Breast epithelium (tissue), 4 donors: ENCODE results near the gene DHRS13. TPM values are rescaled to one million over a fixed set of nuclear protein-coding genes. Genes with fewer than 3 reads are reported as not detected.

Experiments used
- DNase-seq, 2 donors: peaks; one replicate each; pipeline ENCODE4 v3.0.0-alpha.2; 2019; ENCODE audit warnings: low spot score in 2 of 2
- H3K27ac ChIP-seq, 2 donors: fragments of 200-600 bp; sonication (generic) in 1 of 2; one replicate each; pipeline ENCODE4 v1.5.1; 2016 to 2019; ENCODE audit warnings: mild to moderate bottlenecking in 1 of 2
- H3K27me3 ChIP-seq, 2 donors: fragments of 200-600 bp; sonication (generic) in 1 of 2; one replicate each; pipeline versions ENCODE4 v1.5.1 to v1.6.0; 2017 to 2019; ENCODE audit warnings: control low read depth in 1 of 2, mild to moderate bottlenecking in 1 of 2
- H3K36me3 ChIP-seq: fragments of 200-600 bp; one replicate; pipeline ENCODE4 v1.5.1; 2019
- H3K4me1 ChIP-seq, 2 donors: fragments of 200-600 bp; sonication (generic); one replicate each; pipeline ENCODE4 v1.5.1; 2016 to 2019; ENCODE audit warnings: control low read depth in 1 of 2
- H3K4me3 ChIP-seq, 3 donors: fragments of 200-600 bp; sonication (generic); 1 replicate in 2 of 3; 2 replicates in 1 of 3; pipeline ENCODE4 v1.5.1; 2016 to 2019; ENCODE audit warnings: mild to moderate bottlenecking in 3 of 3, moderate library complexity in 2 of 3
- H3K9me3 ChIP-seq, 2 donors: fragments of 200-600 bp; sonication (generic) in 1 of 2; one replicate each; pipeline ENCODE4 v1.5.1; 2016 to 2019; ENCODE audit warnings: control low read depth in 1 of 2
- POLR2A ChIP-seq: fragments of 450-650 bp; IDR thresholded peaks from one replicate; pipeline ENCODE4 v1.6.1; 2016; ENCODE audit warnings: antibody characterized with exemption, mild to moderate bottlenecking, moderate library complexity
- POLR2AphosphoS5 ChIP-seq, 3 donors: sonication (generic); formaldehyde crosslinking; IDR thresholded peaks; one replicate each; pipeline ENCODE4 v1.6.1; 2017; ENCODE audit warnings: antibody characterized with exemption in 3 of 3
- intact Hi-C: fragments of 100-400 bp; cut with DNase I; formaldehyde crosslinking; loops from one replicate; pipeline ENCODE4 v1.15.1; 2023; ENCODE audit warnings: low total_unique reads
- total RNA-seq, 3 donors: library from RNA; depleted of rRNA; stranded (reverse); fragments of >200 nt; gene quantifications; one replicate each; pipeline ENCODE4 v1.1.0, GENCODE V29; 2016
- TF ChIP-seq, protein P1 (sequence below), 3 donors: fragments of 450-650 bp; IDR thresholded peaks; one replicate each; pipeline ENCODE4 v1.5.1; 2016 to 2017; ENCODE audit warnings: antibody characterized with exemption in 3 of 3, mild to moderate bottlenecking in 3 of 3, moderate library complexity in 3 of 3

DHRS13 gene
- total RNA-seq, 3 donors from 2014 or later = 3.2 to 20.6 (median 14.2) TPM

DNA sequence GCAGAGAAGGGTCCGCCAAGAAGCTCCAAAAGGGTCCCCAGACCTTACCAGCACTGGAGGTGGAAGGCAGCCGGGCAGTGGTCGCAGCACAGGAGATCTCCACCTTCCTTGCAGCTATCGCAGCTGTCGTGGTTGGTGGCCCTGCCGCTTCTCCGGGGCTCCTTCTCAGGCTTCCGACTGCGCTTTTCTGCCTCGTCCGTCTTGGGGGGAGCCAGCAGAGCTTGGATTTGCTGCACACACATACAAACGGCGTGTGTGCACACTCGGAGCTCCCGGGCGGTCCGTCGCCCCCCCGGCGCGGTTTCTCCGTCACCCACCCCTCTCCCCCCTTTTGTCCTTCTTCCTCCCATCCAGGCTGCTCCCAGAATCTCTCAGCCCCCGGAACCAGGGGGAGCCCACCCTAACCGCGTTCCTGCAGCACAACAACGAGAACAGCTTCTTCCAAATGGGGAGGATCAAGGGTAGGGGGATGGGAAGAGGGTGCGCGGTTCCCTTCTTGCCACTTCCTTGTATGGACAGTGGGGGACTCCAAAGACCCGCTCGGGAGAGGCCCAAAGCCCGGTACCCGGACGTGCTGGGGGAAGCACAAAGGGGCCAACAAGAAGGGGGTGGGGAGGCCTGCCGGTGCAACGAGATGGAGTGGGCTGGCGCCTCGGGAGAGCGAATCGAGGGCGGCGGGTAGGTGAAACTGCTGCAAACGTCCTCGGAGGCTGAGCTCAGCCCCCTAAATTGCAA is 47.3 kb upstream of the DHRS13 start:
- Histone ChIP-seq H3K27me3 (no peaks in the 10 kb centered on the region), H3K36me3 (no peaks in the 10 kb centered on the region), H3K4me1 (peaks cover 0 to 9% of the 10 kb centered on the region in 2 donors), H3K27ac (peak overlapping the region; percentile 95 to 98), H3K4me3 (peak overlapping the region; percentile 96 to 97 (median 97)), H3K9me3 (no peaks in the 10 kb centered on the region)
- intact Hi-C loops = no loop called here
- peak; percentile 56 to 66 for DNase-seq
- TF ChIP-seq POLR2AphosphoS5 (IDR thresholded peaks at IDR 0.05) (no peak), POLR2A (no peak)
- TF ChIP-seq, protein P1, sequence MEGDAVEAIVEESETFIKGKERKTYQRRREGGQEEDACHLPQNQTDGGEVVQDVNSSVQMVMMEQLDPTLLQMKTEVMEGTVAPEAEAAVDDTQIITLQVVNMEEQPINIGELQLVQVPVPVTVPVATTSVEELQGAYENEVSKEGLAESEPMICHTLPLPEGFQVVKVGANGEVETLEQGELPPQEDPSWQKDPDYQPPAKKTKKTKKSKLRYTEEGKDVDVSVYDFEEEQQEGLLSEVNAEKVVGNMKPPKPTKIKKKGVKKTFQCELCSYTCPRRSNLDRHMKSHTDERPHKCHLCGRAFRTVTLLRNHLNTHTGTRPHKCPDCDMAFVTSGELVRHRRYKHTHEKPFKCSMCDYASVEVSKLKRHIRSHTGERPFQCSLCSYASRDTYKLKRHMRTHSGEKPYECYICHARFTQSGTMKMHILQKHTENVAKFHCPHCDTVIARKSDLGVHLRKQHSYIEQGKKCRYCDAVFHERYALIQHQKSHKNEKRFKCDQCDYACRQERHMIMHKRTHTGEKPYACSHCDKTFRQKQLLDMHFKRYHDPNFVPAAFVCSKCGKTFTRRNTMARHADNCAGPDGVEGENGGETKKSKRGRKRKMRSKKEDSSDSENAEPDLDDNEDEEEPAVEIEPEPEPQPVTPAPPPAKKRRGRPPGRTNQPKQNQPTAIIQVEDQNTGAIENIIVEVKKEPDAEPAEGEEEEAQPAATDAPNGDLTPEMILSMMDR (IDR thresholded peaks at IDR 0.05) = peak in 1 of 3 donors; percentile 19

DNA sequence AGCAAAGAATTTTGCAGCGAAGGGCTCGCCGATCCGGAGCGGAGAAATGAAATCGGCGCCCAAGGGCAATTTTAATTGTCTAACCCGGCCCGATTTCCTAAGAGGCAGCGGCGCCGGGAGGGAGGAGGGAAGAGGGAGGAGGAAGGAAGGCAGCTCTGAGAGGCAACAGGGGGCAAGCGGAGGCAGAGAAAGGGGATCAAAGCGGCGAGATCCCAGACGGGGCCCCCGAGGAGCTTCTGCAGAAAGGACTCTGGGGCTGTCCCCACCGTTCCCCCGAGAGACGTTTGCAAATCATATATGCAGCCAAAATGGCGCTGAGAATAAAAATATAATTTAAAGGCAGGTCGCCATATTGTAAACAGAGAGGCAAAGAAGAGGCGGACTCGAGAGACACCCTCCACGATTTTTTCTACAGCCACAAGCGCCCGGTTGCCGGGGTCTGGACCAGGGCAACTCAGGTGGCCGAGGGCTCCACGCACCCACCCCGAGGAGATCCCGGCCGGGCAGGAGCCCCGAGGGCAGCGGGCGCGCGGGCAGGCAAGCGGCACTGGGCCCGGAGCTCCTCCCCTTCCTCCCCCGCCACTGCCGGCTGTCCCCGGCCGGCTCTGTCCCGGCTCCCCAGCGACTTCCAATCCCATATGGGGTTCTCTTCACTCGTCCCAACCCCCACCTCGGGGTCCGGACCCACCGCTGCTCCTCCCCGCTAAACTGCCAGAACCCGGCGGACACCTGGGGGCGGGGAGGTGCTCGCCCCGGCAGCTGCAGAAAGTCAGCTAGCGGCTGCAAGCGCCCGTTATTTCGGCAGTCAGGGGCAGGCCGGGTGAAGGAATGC is 46.5 kb upstream of the DHRS13 start:
- peak overlapping the region; percentile 96 to 97 (median 97) for H3K4me3 ChIP-seq
- intact Hi-C loops = loop anchor here (10.0 kb wide), 1 partner anchor 135 kb away; no protein-coding TSS in a partner anchor
- TF ChIP-seq, protein P1 (IDR thresholded peaks at IDR 0.05) = no peak
- TF ChIP-seq POLR2AphosphoS5 (IDR thresholded peaks at IDR 0.05) (no peak), POLR2A (no peak)
- no peaks in the 10 kb centered on the region for H3K27me3 ChIP-seq
- DNase-seq = peak; percentile 51 to 69
- no peaks in the 10 kb centered on the region for H3K36me3 ChIP-seq
- no peaks in the 10 kb centered on the region for H3K9me3 ChIP-seq
- peaks cover 0 to 9% of the 10 kb centered on the region in 2 donors for H3K4me1 ChIP-seq
- H3K27ac ChIP-seq = peak overlapping the region; percentile 95 to 98

DNA sequence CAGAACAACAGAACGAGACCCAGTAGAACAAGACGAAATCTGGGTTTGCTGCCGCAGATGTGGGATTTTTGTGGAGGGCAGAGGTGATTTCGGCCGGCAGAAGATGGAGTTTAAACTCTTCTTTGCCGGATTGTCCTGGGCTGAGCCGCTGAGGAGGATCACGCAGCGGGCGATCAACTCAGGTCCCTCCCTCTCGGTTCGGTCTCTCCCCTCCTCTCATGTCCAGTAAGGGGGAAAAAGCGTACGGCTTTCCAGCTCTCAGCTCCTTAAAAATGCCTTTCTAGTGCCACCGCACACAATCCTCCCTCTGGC is 46.0 kb upstream of the DHRS13 start:
- H3K36me3 ChIP-seq = no peaks in the 10 kb centered on the region
- intact Hi-C loops = loop anchor here (10.0 kb wide), 1 partner anchor 134 kb away; no protein-coding TSS in a partner anchor
- no peaks in the 10 kb centered on the region for H3K27me3 ChIP-seq
- TF ChIP-seq, protein P1 (IDR thresholded peaks at IDR 0.05) = no peak
- peak in 1 of 3 donors; percentile 18 for TF ChIP-seq POLR2AphosphoS5 (IDR thresholded peaks at IDR 0.05)
- peaks cover 0 to 9% of the 10 kb centered on the region in 2 donors for H3K4me1 ChIP-seq
- H3K9me3 ChIP-seq = no peaks in the 10 kb centered on the region
- H3K27ac ChIP-seq = peak overlapping the region; percentile 95 to 98
- peak overlapping the region; percentile 96 to 97 (median 97) for H3K4me3 ChIP-seq
- no peak for DNase-seq

DNA sequence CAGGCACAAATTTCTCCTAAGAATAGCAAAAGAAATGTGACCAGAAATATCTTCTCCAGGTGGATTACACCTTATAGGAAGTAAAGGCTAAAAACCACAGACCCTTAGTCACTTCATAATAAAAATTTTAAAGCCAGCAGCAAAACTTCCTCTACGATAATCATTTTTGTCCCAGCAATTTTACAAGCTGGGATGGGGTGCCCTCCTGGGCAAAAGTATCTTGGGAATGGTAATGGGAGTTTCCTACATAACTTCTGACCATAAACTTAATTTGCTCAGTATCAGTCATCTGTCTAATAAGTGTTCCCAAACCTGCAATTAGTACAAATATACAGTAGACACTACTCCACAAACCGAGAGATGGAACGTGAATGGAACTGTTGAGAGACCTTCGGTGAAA is 45.5 kb upstream of the DHRS13 start:
- no peaks in the 10 kb centered on the region for H3K9me3 ChIP-seq
- no peaks in the 10 kb centered on the region for H3K27me3 ChIP-seq
- H3K27ac ChIP-seq = peak overlapping the region; percentile 95 to 98
- intact Hi-C loops = loop anchor here (10.0 kb wide), 1 partner anchor 134 kb away; no protein-coding TSS in a partner anchor
- TF ChIP-seq POLR2A = no peak
- TF ChIP-seq, protein P1 (IDR thresholded peaks at IDR 0.05) = no peak
- no peak for TF ChIP-seq POLR2AphosphoS5 (IDR thresholded peaks at IDR 0.05)
- DNase-seq = no peak
- H3K4me3 ChIP-seq = peak overlapping the region; percentile 96 to 97 (median 97)
- H3K36me3 ChIP-seq = no peaks in the 10 kb centered on the region
- H3K4me1 ChIP-seq = peaks cover 0 to 9% of the 10 kb centered on the region in 2 donors
